GM12864 (cell line): ENCODE results near the gene FMN2.

Source experiments
- DNase-seq: peaks from one replicate; pipeline ENCODE4 v3.0.0-alpha.2; 2011; ENCODE audit warnings: low read depth
- H3K4me3 ChIP-seq: 2 replicates; pipeline ENCODE4 v1.5.1; 2011; ENCODE audit warnings: mild to moderate bottlenecking, low read depth, low read length, control low read depth
- CTCF ChIP-seq: IDR thresholded peaks from 2 replicates; pipeline ENCODE4 v1.5.1; 2011; ENCODE audit warnings: low read depth, mild to moderate bottlenecking, moderate library complexity, low read length, control low read depth, inconsistent platforms; ENCODE audit errors: missing control alignments

FMN2 gene

GRCh38 chr1:240344918-240345317 is 253.2 kb downstream of the FMN2 start:
- DNase-seq: no peak

GRCh38 chr1:240349695-240350094 is 258.0 kb downstream of the FMN2 start:
- no peak for TF ChIP-seq CTCF
- no peak for DNase-seq
- no peak overlapping the region for H3K4me3 ChIP-seq

More at GRCh38 chr1:240344918-240345317, 253.2 kb downstream of the FMN2 start:
- TF ChIP-seq CTCF: no peak
- H3K4me3 ChIP-seq: no peak overlapping the region

GRCh38 chr1:240350910-240351331 is 259.2 kb downstream of the FMN2 start:
- H3K4me3 ChIP-seq: no peak overlapping the region
- DNase-seq: no peak

DNA sequence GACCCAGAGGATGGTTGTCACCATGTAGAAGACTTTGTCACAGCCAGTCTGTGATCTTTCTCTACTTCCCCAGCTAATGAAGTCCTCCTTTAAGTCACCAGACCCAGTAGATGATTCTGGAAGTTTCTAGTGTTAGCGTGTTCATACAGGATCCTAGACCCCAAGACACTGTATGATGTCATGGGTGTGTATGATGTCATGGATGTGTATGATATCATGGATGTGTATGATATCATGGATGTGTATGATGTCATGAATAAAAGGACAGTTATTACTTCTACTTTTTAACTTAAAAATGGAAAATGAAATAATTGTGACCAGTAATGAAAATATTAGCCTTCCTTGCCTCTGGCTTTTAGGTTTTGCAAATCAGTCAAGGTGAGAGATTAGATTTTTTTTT is 260.0 kb downstream of the FMN2 start:
- no peak for DNase-seq
- TF ChIP-seq CTCF: no peak
- H3K4me3 ChIP-seq: no peak overlapping the region

More at GRCh38 chr1:240350910-240351331, 259.2 kb downstream of the FMN2 start:
- TF ChIP-seq CTCF: no peak

DNA sequence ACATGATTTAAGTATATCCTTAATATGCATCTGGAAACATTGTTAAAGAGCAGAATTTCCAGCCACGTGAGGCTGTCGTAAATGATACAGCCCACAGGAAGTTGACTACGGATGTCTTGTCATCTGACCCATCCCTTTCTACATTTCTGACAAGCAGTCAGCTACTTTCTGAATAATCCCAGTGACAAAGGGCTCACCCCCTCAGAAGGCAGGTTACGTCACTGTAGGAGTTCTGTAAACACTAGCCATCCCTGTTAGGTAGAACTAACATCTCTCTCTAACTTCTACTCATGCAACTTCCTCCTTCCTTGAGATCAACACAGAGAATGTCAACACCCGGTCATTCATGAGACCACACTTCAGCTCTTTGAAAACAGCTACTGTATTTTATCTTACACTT is 261.1 kb downstream of the FMN2 start:
- H3K4me3 ChIP-seq: no peak overlapping the region
- no peak for DNase-seq
- TF ChIP-seq CTCF: no peak

GRCh38 chr1:240356568-240356967 is 264.9 kb downstream of the FMN2 start:
- DNase-seq: no peak
- TF ChIP-seq CTCF: no peak

GRCh38 chr1:240362046-240362445 is 270.4 kb downstream of the FMN2 start:
- no peak for TF ChIP-seq CTCF
- H3K4me3 ChIP-seq: no peak overlapping the region
- no peak for DNase-seq

More at GRCh38 chr1:240356568-240356967, 264.9 kb downstream of the FMN2 start:
- H3K4me3 ChIP-seq: no peak overlapping the region
